ENCODE data around the gene ATAT1. TPM values are rescaled to one million over a fixed set of nuclear protein-coding genes. Genes with fewer than 3 reads are reported as not detected.

The ATAT1 gene
- total RNA-seq, 4 donors from 2014 or later = 8.5 to 10.2 (median 10.1) TPM; not detected in 1

DNA sequence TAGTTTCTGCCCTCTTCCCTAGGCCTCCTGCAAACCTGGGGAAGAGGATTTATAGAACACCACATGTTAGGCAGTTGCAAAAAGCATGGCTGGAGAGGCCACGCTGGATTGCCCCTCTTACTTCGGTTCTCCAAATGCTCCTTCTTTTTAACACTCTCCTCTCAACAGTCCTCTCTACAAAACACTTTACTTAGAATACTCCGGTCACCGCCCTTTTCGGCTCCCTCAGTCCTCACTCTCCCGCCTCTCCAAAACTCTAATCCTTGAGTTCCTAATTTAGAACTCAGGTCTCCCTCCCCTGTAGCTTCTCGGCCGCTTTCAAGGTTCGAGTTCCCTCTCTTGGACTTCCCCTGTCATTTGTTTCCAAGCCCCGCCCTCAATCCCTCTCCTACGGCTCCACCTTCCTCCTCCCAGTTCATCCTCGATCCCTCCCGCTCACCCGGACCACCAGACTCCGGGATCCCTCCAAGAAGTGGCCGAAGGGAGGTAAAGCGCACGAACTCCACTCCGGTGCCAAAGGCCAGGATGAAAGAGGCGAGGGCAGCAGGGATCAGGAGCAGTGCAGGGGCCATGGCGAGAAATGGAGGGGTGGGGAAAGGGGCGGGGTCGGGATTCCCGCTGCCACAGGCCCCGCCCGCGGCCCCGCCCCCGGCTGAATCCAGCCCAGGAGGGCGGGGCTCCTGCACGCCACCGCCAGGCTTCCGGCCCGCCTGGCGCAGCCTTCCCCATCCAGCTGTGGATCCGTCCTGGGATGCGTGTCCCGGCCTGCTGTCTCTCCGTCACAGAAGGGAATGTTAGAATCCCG is 63.9 kb downstream of the ATAT1 start, which contains the start of gene NRM:
NRM (minus strand) TSS at position 582 of the 805 bp plus-strand sequence; CDS start at position 572, 10 bp downstream.
- intact Hi-C loops (cut with DNase I; ENCODE audit: low total_unique reads) = no loop called here
- TF ChIP-seq POLR2A (IDR thresholded peaks at IDR 0.05) = peak in 1 of 2 donors; percentile 37
- TF ChIP-seq, protein P1, sequence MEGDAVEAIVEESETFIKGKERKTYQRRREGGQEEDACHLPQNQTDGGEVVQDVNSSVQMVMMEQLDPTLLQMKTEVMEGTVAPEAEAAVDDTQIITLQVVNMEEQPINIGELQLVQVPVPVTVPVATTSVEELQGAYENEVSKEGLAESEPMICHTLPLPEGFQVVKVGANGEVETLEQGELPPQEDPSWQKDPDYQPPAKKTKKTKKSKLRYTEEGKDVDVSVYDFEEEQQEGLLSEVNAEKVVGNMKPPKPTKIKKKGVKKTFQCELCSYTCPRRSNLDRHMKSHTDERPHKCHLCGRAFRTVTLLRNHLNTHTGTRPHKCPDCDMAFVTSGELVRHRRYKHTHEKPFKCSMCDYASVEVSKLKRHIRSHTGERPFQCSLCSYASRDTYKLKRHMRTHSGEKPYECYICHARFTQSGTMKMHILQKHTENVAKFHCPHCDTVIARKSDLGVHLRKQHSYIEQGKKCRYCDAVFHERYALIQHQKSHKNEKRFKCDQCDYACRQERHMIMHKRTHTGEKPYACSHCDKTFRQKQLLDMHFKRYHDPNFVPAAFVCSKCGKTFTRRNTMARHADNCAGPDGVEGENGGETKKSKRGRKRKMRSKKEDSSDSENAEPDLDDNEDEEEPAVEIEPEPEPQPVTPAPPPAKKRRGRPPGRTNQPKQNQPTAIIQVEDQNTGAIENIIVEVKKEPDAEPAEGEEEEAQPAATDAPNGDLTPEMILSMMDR (IDR thresholded peaks at IDR 0.05) = no peak

DNA sequence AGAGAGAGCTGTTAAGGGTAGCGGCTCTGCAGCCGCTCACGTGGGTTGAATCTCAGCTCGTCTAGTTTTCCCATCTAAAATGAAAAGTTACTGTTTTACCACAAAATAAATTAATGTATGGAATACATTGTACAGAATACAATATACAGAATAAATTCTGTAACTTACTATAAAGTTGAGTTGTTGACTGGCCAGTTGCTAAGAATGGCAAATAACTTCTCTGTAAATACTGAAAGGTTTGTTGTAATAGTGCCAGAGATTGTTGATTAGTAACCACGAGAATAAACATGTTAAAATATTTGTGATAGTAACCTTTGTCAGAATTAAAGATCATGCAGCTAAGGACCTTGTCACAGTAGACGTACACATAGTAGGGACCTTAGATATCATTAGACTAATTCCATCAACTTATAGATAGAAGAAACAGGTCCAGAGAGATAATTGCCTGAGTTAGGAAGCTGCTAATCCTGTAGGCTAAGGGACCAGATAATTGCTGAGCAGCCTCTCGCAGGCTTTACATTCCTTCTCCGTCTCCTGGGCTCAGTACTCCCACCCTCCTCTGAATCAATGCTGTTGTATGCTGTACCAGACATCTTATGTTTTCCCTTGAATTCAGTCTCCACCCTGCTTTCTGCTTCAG is 64.7 kb downstream of the ATAT1 start:
- Histone ChIP-seq H3K4me1 (peaks cover 8 to 10% of the 10 kb centered on the region in 2 donors), H3K27me3 (no peaks in the 10 kb centered on the region)
- no peak for TF ChIP-seq POLR2A (IDR thresholded peaks at IDR 0.05)
- TF ChIP-seq, protein P1 (IDR thresholded peaks at IDR 0.05) = no peak

More for the DNA sequence above, 63.9 kb downstream of the ATAT1 start, which contains the start of gene NRM:
- H3K4me3 ChIP-seq = peak within 1 kb of the TSS; percentile 60 to 78
- peak; percentile 89 to 92 for DNase-seq
- peaks cover 8 to 10% of the 10 kb centered on the region in 2 donors for H3K4me1 ChIP-seq
- no peaks in the 10 kb centered on the region for H3K36me3 ChIP-seq
- H3K27ac ChIP-seq = peak within 1 kb of the TSS; percentile 98 to 99
- H3K27me3 ChIP-seq = no peaks in the 10 kb centered on the region
- H3K9me3 ChIP-seq = no peaks in the 10 kb centered on the region

More for the DNA sequence above, 64.7 kb downstream of the ATAT1 start:
- peak overlapping the region; percentile 98 to 99 for H3K27ac ChIP-seq
- H3K4me3 ChIP-seq = peak overlapping the region; percentile 60 to 78
- no peaks in the 10 kb centered on the region for H3K36me3 ChIP-seq
- intact Hi-C loops (cut with DNase I; ENCODE audit: low total_unique reads) = no loop called here
- no peaks in the 10 kb centered on the region for H3K9me3 ChIP-seq
- no peak for DNase-seq

MicroRNAs within 50 kb of the gene (microRNA counts, 767-probe panel; counts per million panel counts)
- microRNA hsa-miR-877-5p = 0 counts per million in 2 donors

Small RNAs within 50 kb of the gene (microRNA-seq; reads per million reads assigned to microRNA genes)
- gene MIR877 (ENCODE audit: borderline microRNAs expressed, borderline replicate concordance) = 34.3 reads per million, percentile 40 among the genes with 10 or more reads in this experiment

Small RNAs within 50 kb of the gene (small RNA-seq; reads per million reads assigned to genes)
- gene MIR877 = 0.48 reads per million

Other genes with a start within 250 kb of the ATAT1 start
- 100 to 1,000 TPM; 207 to 628 (median 416) TPM for gene HLA-E, start 137.4 kb upstream of the ATAT1 start, total RNA-seq
- 100 to 1,000 TPM in 2 of 4 donors, 10 to 100 TPM in 1, 1 to 10 TPM in 1; 7.2 to 150 (median 79.5) TPM for gene GNL1, start 70.4 kb upstream of the ATAT1 start, total RNA-seq
- gene PRR3, start 69.6 kb upstream of the ATAT1 start, total RNA-seq = 10 to 100 TPM in 2 of 4 donors, 1 to 10 TPM in 2; 4.4 to 23.0 (median 16.2) TPM
- gene ABCF1, start 55.4 kb upstream of the ATAT1 start, total RNA-seq = 10 to 100 TPM; 17.4 to 48.6 (median 28.9) TPM
- gene PPP1R10, start 9.6 kb upstream of the ATAT1 start, total RNA-seq = 10 to 100 TPM; 24.1 to 86.0 (median 40.2) TPM
- gene MRPS18B, start 9.0 kb upstream of the ATAT1 start, total RNA-seq = 10 to 100 TPM; 15.1 to 45.5 (median 36.7) TPM
- 10 to 100 TPM in 1 of 4 donors, 1 to 10 TPM in 3; 5.6 to 22.2 (median 7.7) TPM for gene C6orf136, start 20.3 kb downstream of the ATAT1 start, total RNA-seq
- gene DHX16, start 46.1 kb downstream of the ATAT1 start, total RNA-seq = 10 to 100 TPM in 2 of 4 donors, 1 to 10 TPM in 2; 3.2 to 31.8 (median 16.3) TPM
- gene PPP1R18, start 59.8 kb downstream of the ATAT1 start, total RNA-seq = 100 to 1,000 TPM in 1 of 4 donors, 10 to 100 TPM in 3; 15.4 to 114 (median 18.2) TPM
- 10 to 100 TPM in 1 of 4 donors, 1 to 10 TPM in 2, under 1 TPM in 1; 0.59 to 29.3 (median 5.4) TPM for gene NRM, start 64.1 kb downstream of the ATAT1 start, total RNA-seq
- gene MDC1, start 90.4 kb downstream of the ATAT1 start, total RNA-seq = 10 to 100 TPM in 2 of 4 donors, 1 to 10 TPM in 2; 3.1 to 61.9 (median 10.2) TPM
- 100 to 1,000 TPM; 130 to 426 (median 290) TPM for gene TUBB, start 93.5 kb downstream of the ATAT1 start, total RNA-seq
- gene FLOT1, start 115.8 kb downstream of the ATAT1 start, total RNA-seq = 100 to 1,000 TPM in 1 of 4 donors, 10 to 100 TPM in 3; 47.1 to 155 (median 64.6) TPM
- gene IER3, start 117.7 kb downstream of the ATAT1 start, total RNA-seq = 10 to 100 TPM in 2 of 4 donors, 1 to 10 TPM in 1, under 1 TPM in 1; 0.88 to 23.8 (median 10.4) TPM